ENCODE results near the gene LRRC43.

Gene LRRC43

GRCh38 chr12:122187466-122187865, 4.5 kb downstream of the LRRC43 start:
- no peak overlapping the region for H3K4me3 ChIP-seq (ENCODE audit: low read depth, low read length)
- H3K79me2 ChIP-seq: no peaks in the 10 kb centered on the region
- no peak overlapping the region for H2AFZ ChIP-seq
- no peak for TF ChIP-seq CTCF (IDR thresholded peaks at IDR 0.05)
- no peaks in the 10 kb centered on the region for H3K4me1 ChIP-seq
- H3K36me3 ChIP-seq (ENCODE audit: control insufficient read depth, insufficient read depth, low read length): no peaks in the 10 kb centered on the region
- no peaks in the 10 kb centered on the region for H3K27me3 ChIP-seq (ENCODE audit: control insufficient read depth, insufficient read depth, low read length)
- H3K27ac ChIP-seq: no peak overlapping the region
- H3K9me3 ChIP-seq (ENCODE audit: control insufficient read depth, low read length): no peaks in the 10 kb centered on the region
- no peak overlapping the region for H3K9ac ChIP-seq
- no peak overlapping the region for H3K4me2 ChIP-seq (ENCODE audit: low read length)

DNA sequence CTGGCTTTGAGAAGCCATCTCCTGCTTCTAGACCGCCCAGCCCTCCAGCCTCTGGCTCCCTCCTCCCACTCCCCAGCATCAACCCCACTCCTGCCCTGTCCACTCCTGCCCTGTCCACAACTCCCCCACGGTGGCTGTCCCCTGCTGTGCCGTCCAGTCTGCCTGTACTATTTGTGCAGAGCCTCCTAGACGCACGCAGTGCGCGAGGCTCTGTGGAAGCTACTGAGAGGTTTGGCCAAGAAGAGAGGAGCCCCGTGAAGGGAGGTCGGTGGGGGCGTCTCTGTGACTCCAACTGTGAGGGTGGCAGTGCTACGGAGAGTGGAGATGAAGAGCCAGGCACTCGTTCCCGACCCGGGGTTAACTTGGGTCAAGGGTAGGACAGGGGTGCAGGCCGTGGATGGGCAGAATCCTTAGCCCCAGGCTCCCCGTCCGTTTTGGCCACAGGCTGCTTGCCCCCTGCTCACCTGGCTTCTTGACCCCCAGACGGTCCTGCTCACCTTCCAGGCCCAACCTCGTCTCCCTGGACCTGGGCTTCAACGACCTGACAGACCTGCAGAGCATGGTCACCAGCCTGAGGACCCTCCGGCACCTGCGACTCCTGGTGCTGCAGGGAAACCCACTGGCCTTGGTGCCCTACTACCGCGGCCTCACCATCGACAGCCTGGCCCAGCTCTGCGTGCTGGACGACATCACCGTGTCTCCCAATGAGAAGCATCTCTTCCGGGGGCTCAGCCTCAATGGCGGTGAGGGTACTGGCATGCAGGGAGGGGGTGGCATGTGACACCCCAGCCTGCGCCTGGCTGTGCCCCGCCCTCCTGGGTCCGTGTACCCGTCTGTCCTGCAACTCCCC, 6.9 kb downstream of the LRRC43 start:
- Histone ChIP-seq H3K4me2 (ENCODE audit: low read length) (no peak overlapping the region), H3K36me3 (ENCODE audit: control insufficient read depth, insufficient read depth, low read length) (no peaks in the 10 kb centered on the region), H2AFZ (no peak overlapping the region), H3K79me2 (no peaks in the 10 kb centered on the region), H3K9me3 (ENCODE audit: control insufficient read depth, low read length) (no peaks in the 10 kb centered on the region), H3K4me1 (no peaks in the 10 kb centered on the region), H3K27me3 (ENCODE audit: control insufficient read depth, insufficient read depth, low read length) (no peaks in the 10 kb centered on the region), H3K27ac (no peak overlapping the region), H3K9ac (no peak overlapping the region), H3K4me3 (ENCODE audit: low read depth, low read length) (no peak overlapping the region)
- no peak for TF ChIP-seq CTCF (IDR thresholded peaks at IDR 0.05)

- H3K4me3 ChIP-seq (ENCODE audit: low read depth, low read length): no peak overlapping the region
- H3K9me3 ChIP-seq (ENCODE audit: control insufficient read depth, low read length): no peaks in the 10 kb centered on the region
- H3K27me3 ChIP-seq (ENCODE audit: control insufficient read depth, insufficient read depth, low read length): no peaks in the 10 kb centered on the region
- no peaks in the 10 kb centered on the region for H3K36me3 ChIP-seq (ENCODE audit: control insufficient read depth, insufficient read depth, low read length)
- H3K4me2 ChIP-seq (ENCODE audit: low read length): no peak overlapping the region
- no peak overlapping the region for H2AFZ ChIP-seq
- no peaks in the 10 kb centered on the region for H3K4me1 ChIP-seq
- TF ChIP-seq CTCF (IDR thresholded peaks at IDR 0.05): peak; percentile 86
- H3K79me2 ChIP-seq: no peaks in the 10 kb centered on the region
- no peak overlapping the region for H3K9ac ChIP-seq
- no peak overlapping the region for H3K27ac ChIP-seq
These were observed 8.1 kb downstream of the LRRC43 start for GRCh38 chr12:122190842-122191668.

- no peak overlapping the region for H2AFZ ChIP-seq
- TF ChIP-seq CTCF (IDR thresholded peaks at IDR 0.05): no peak
- H3K4me1 ChIP-seq: no peaks in the 10 kb centered on the region
- no peak overlapping the region for H3K4me3 ChIP-seq (ENCODE audit: low read depth, low read length)
- no peak overlapping the region for H3K4me2 ChIP-seq (ENCODE audit: low read length)
- H3K36me3 ChIP-seq (ENCODE audit: control insufficient read depth, insufficient read depth, low read length): no peaks in the 10 kb centered on the region
- no peaks in the 10 kb centered on the region for H3K9me3 ChIP-seq (ENCODE audit: control insufficient read depth, low read length)
- no peak overlapping the region for H3K27ac ChIP-seq
- no peaks in the 10 kb centered on the region for H3K27me3 ChIP-seq (ENCODE audit: control insufficient read depth, insufficient read depth, low read length)
- no peak overlapping the region for H3K9ac ChIP-seq
- H3K79me2 ChIP-seq: no peaks in the 10 kb centered on the region
These were observed 9.5 kb downstream of the LRRC43 start for GRCh38 chr12:122192441-122192840.
